OCI-LY3 (cell line): Measurements from ENCODE around the gene SFXN2.

Source experiments
- CTCF ChIP-seq: fragments of 200-600, 300-600 bp; sonication (generic); IDR thresholded peaks from 2 replicates; pipeline ENCODE4 v1.5.1; 2014; ENCODE audit warnings: antibody characterized with exemption, low read length, low read depth
- EZH2phosphoT487 ChIP-seq: fragments of 200-600 bp; shearing (Covaris generic); IDR thresholded peaks from 2 replicates; pipeline ENCODE4 v1.6.1; 2018; ENCODE audit warnings: antibody characterized with exemption, mixed run types, low read depth

- no peak for TF ChIP-seq CTCF
- TF ChIP-seq EZH2phosphoT487, result no peak
These were observed 48.1 kb downstream of the SFXN2 start for GRCh38 chr10:102762401-102763015.
